Fibroblast of skin of back (primary cell): ENCODE data around the gene MYO1E.

ENCODE experiments used
- DNase-seq: peaks from one replicate; pipeline ENCODE4 v3.0.0-alpha.2; 2013

Gene MYO1E

GRCh38 chr15:59315914-59316451 lies 56.7 kb downstream of the MYO1E start:
- peak; percentile 28 for DNase-seq

GRCh38 chr15:59313641-59314332 lies 58.9 kb downstream of the MYO1E start:
- no peak for DNase-seq

- no peak for DNase-seq
Measured at GRCh38 chr15:59312205-59312604, 60.5 kb downstream of the MYO1E start.

GRCh38 chr15:59311195-59311594 lies 61.5 kb downstream of the MYO1E start:
- no peak for DNase-seq

GRCh38 chr15:59309405-59309804 lies 63.3 kb downstream of the MYO1E start:
- DNase-seq, result no peak

- DNase-seq, result no peak
Measured at GRCh38 chr15:59307165-59307537, 65.5 kb downstream of the MYO1E start.

GRCh38 chr15:59306520-59307164 lies 66.0 kb downstream of the MYO1E start:
- DNase-seq, result peak; percentile 77

- DNase-seq, result no peak
Measured at GRCh38 chr15:59304807-59305206, 67.9 kb downstream of the MYO1E start.

GRCh38 chr15:59304034-59304795 lies 68.5 kb downstream of the MYO1E start:
- no peak for DNase-seq

GRCh38 chr15:59303633-59304032 lies 69.0 kb downstream of the MYO1E start:
- DNase-seq, result no peak

GRCh38 chr15:59303136-59303535 lies 69.5 kb downstream of the MYO1E start:
- DNase-seq, result no peak

- no peak for DNase-seq
Measured at GRCh38 chr15:59301527-59301926, 71.1 kb downstream of the MYO1E start.

- DNase-seq, result peak; percentile 36
Measured at GRCh38 chr15:59300618-59301139, 72.0 kb downstream of the MYO1E start.

GRCh38 chr15:59299929-59300617 lies 72.6 kb downstream of the MYO1E start:
- peak; percentile 95 for DNase-seq

- DNase-seq, result no peak
Measured at GRCh38 chr15:59298854-59299250, 73.8 kb downstream of the MYO1E start.

- DNase-seq, result no peak
Measured at GRCh38 chr15:59298225-59298853, 74.3 kb downstream of the MYO1E start.

GRCh38 chr15:59296181-59296617 lies 76.5 kb downstream of the MYO1E start:
- DNase-seq, result peak; percentile 97

- no peak for DNase-seq
Measured at GRCh38 chr15:59295261-59296001, 77.2 kb downstream of the MYO1E start.

- peak; percentile 98 for DNase-seq
Measured at GRCh38 chr15:59294574-59295260, 78.0 kb downstream of the MYO1E start.

- peak; percentile 36 for DNase-seq
Measured at GRCh38 chr15:59292442-59293151, 80.1 kb downstream of the MYO1E start.
